Endothelial cell of hepatic sinusoid (primary cell): ENCODE results near the gene MIEF2.

Experiments used
- in situ Hi-C: cut with HindIII; loops from 2 replicates; pipeline ENCODE4 v1.10.0; 2017; ENCODE audit warnings: low sequenced_read_pairs

Gene MIEF2

DNA sequence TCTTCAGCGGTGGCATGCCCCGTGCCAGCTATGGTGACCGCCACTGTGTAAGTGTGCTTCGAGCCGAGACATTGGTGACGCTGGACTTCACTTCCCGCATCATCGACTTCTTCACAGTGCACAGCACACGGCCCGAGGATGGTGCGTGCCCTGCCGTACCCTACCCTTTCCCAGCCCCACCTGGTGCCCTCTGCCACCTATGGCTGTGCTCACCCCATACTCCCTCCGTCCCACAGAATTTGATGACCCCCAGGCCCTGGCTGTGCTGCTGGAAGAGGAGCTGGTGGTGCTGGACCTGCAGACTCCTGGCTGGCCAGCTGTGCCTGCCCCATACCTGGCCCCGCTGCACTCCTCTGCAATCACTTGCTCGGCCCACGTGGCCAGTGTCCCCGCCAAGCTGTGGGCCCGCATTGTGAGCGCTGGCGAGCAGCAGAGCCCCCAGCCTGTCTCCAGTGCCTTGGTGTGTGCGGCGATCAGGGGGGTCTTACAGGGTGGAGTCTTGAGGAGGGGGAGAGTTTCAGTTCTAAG is 25.5 kb upstream of the MIEF2 start:
- in situ Hi-C loops = no loop called here

DNA sequence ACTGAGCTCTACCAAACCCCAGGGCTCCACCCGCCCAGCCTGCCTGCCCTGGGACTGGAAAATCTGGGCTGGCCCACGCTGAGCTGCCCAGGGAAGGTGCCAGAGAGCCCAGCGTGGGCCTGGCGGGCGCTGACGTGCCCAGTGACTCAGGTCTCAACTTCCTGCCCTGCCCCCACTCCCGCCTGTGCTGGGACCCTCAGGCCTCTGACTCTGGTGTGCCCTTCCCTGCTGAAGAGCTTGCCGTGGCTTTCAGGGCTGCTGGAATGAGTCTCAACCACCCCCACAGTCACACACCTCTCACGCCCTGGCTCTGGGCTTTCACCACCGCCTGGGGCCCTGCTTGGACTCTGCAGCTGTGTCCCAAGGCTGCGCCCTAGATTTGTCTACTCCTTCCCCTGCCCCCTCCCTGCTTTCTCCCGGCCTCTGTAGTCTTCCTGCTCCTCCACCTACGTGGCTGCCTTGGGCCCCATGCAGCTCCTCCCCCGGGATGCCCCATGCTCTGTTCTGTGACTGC is 24.7 kb upstream of the MIEF2 start:
- in situ Hi-C loops = no loop called here

GRCh38 chr17:18236494-18236893 is 24.0 kb upstream of the MIEF2 start:
- in situ Hi-C loops = no loop called here

DNA sequence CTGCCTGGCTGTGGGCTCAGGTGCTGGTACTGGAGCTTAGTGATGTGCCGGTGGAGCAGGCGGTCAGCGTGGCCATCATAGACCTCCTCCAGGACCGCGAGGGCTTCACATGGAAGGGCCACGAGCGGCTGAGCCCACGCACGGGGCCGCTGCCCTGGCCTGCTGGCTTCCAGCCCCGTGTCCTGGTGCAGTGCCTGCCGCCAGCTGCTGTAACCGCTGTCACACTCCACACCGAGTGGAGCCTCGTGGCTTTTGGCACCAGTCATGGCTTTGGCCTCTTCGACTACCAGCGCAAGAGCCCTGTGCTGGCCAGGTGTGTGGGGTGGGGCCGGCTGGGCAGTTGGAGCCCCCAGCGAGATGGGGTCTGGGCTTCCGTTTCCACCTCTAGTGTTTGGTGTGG is 23.0 kb upstream of the MIEF2 start:
- in situ Hi-C loops = no loop called here

GRCh38 chr17:18238299-18238698 is 22.2 kb upstream of the MIEF2 start:
- in situ Hi-C loops = no loop called here

DNA sequence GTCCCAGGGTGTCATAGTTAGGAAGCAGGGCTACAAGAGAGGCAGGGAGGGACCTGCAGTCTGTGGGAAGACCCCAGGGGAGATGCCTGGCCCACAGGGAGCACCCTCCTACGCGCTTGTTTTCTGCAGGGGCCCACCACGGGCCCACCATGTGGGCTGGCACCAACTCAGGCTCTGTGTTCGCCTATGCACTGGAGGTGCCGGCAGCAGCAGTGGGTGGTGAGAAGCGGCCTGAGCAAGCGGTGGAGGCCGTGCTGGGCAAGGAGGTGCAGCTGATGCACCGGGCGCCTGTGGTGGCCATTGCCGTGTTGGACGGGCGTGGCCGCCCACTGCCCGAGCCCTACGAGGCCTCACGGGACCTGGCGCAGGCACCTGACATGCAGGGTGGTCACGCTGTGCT is 20.0 kb upstream of the MIEF2 start:
- in situ Hi-C loops = no loop called here

DNA sequence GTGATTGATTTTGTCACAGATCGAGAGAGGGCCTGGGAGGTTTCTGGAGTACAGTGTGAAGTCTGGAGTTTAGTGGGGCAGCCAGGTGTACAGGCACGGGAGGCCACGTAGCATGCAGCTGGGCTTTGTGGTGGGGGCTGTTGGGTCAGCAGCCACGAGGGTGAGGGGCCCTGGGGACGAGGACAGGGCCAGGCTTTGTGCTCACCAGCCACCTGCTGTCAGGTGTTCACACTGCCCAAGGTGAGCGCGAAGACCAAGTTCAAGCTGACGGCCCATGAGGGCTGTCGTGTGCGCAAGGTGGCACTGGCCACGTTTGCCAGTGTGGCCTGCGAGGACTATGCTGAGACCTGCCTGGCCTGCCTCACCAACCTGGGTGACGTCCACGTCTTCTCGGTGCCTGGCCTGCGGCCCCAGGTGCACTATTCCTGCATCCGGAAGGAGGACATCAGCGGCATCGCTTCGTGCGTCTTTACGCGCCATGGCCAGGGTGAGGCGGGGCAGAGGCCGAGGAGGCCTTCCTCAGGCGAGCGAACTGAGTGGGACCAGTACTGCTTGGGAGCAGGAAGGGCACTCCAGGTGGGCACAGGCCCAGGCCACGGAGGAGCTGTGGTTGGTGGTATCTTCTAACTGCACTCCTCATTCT is 19.1 kb upstream of the MIEF2 start:
- in situ Hi-C loops = no loop called here

GRCh38 chr17:18245038-18245776 is 15.3 kb upstream of the MIEF2 start:
- in situ Hi-C loops = no loop called here

- in situ Hi-C loops = no loop called here
These were observed 14.2 kb upstream of the MIEF2 start for GRCh38 chr17:18246109-18246725.

- in situ Hi-C loops = no loop called here
These were observed 13.4 kb upstream of the MIEF2 start for GRCh38 chr17:18246880-18247612.

- in situ Hi-C loops = no loop called here
These were observed 12.9 kb upstream of the MIEF2 start for GRCh38 chr17:18247613-18248001.

GRCh38 chr17:18248300-18248731 is 12.1 kb upstream of the MIEF2 start:
- in situ Hi-C loops = no loop called here

GRCh38 chr17:18248811-18249210 is 11.7 kb upstream of the MIEF2 start:
- in situ Hi-C loops = no loop called here

DNA sequence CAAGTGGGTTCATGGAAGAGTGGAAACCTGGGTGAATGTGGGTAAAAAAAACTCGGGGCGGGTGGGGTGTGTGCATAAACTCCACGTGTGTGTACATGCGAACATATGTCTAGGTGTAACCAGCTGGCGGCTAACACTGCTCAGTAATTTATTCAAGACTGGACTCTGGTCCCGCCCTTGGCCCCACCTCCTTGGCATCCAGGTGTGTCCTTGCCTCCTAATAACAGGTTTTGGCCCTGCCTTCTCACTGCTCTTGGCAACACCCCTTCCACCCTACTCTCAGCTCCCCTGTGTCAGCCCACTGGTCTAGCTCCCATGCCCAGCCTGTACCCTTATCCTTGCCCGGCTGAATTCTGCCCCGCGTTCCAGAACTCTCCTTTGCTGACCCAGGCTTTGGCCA is 10.2 kb upstream of the MIEF2 start:
- in situ Hi-C loops = no loop called here

DNA sequence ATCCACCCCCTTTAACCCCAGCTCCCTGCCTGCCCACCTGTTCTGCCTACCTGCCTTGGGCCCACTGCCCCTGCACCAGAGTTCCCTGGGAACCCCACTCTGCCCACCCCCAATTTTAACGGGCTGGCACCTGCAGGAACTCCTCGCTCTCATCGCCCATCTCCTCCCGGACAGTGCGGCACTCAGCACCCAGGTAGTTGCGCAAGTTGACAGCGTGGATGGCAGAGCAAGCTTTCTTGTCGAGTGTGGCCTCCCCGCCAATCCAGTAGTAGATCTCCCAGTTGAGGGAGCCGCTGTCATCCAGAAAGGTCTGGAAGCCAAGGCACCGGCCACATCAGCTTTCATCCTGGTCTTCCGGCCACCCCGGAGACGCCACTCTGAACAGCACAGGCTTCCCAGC is 9.8 kb upstream of the MIEF2 start:
- in situ Hi-C loops = no loop called here

DNA sequence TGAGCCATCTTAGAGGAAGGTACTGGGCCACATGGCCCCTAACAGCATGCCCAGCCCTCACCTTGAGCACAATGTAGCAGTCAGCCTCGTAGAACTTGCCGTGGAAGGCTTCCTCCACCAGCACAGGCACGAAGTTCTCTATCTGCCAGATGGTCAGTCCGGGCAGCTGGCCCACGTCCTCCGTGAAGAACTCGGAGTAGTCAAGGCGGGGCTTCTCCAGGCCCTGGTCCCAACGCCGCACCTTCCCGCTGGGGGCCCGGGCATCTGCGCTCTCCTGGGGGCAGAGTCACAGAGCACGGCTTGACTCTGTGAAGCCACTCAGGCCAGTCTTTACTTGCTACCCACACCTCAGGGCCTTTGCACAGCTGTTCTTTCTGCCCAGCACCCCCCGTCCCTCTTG is 9.3 kb upstream of the MIEF2 start:
- in situ Hi-C loops = no loop called here

- in situ Hi-C loops = no loop called here
These were observed 8.3 kb upstream of the MIEF2 start for GRCh38 chr17:18252160-18252559.

DNA sequence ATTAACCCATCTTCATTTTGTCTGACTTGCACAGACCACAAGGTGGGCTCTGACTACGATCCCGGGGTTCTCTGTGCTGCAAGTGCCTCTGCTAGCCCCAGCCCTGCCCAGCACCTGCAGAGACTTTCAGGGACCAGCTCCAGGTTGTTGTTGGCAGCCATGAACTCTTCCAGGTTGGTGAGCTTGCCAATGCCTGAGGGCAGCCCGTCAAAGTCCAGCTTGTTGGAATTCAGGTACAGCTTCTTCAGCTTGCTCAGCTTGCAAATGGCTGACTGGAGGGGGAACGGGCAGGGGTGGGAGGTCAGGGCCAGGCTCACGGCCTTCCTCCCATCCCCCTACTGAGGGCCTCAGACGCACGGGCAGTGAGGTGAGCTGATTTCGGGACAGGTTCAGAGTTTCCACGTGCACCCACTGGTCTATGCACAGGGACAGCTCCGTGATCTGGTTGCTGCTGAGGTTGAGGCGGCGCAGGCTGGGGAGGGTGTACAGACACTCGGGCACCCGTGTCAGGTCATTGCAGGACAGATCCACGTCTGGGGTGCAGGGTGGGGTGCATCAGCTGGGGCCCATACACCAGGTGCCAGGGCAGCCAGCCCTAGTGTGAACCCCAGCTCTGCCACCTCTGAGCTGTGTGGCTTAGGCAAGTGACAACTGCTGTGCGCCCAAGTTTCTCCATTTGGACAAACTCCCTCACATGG is 7.1 kb upstream of the MIEF2 start:
- in situ Hi-C loops = no loop called here

DNA sequence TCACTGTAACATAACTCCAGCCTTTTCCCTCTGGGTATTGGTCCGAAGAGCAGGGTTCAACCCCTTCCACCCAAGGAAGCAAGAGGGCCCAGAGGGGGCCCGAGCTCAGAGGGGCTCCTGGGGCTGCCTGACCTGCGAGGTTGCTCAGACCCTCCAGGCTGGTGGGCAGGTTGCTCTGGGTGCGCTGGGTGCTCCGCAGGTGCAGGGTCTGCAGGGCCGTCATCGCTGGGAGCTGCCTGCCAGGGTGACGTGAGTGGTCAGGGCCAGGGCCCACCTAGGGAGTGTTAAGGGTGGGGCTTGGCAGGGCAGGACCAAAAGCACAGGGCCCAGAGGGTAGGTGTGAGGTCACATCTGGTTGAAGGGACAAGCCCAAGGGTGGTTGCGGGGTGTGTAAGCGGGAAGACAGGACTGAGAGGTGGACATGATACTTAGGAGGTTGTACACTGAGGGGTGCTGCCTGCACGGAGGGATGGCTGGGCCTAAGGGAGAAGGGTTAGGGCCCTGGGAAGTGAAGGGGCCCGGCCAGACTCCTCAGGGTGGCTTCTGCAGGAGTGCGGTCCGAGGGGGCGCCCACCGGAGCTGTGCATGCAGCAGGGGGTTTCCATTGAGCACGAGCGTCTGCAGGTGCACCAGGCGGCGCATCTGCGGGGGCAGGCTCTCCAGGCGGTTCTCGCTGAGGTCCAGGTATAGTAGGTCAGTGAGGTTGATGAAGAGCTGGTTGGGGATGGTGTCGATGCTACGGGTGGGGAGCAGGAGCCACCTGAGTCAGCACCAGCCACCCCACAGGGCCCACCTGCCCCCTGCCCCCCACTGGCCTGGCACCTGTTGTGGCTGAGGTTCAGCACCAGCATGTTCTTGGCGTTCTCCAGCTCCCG is 6.3 kb upstream of the MIEF2 start:
- in situ Hi-C loops = no loop called here
